Measurements from ENCODE around the gene LIN28A.

- TF ChIP-seq, protein P1, sequence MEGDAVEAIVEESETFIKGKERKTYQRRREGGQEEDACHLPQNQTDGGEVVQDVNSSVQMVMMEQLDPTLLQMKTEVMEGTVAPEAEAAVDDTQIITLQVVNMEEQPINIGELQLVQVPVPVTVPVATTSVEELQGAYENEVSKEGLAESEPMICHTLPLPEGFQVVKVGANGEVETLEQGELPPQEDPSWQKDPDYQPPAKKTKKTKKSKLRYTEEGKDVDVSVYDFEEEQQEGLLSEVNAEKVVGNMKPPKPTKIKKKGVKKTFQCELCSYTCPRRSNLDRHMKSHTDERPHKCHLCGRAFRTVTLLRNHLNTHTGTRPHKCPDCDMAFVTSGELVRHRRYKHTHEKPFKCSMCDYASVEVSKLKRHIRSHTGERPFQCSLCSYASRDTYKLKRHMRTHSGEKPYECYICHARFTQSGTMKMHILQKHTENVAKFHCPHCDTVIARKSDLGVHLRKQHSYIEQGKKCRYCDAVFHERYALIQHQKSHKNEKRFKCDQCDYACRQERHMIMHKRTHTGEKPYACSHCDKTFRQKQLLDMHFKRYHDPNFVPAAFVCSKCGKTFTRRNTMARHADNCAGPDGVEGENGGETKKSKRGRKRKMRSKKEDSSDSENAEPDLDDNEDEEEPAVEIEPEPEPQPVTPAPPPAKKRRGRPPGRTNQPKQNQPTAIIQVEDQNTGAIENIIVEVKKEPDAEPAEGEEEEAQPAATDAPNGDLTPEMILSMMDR (IDR thresholded peaks at IDR 0.05; ENCODE audit: insufficient read depth, low read depth, low read length), result no peak
- no peak for TF ChIP-seq EZH2 (IDR thresholded peaks at IDR 0.05; ENCODE audit: insufficient read depth, low read length)
These were observed 32.3 kb upstream of the LIN28A start for GRCh38 chr1:26378088-26378878.

Data from astrocyte (in vitro differentiated cells and primary cell).